IPS-18a (cell line): ENCODE data around the gene ATP6V0E1.
A peak's percentile ranks its signal among the peaks of the same experiment; 100 is the strongest.

Experiments
- H3K27ac ChIP-seq: one replicate; pipeline ENCODE4 v1.5.1; 2013; ENCODE audit warnings: low read length
- H3K27me3 ChIP-seq: one replicate; pipeline ENCODE4 v1.6.1; 2013; ENCODE audit warnings: mild to moderate bottlenecking, low read length; ENCODE audit not compliant: control insufficient read depth, insufficient read depth
- H3K36me3 ChIP-seq: one replicate; pipeline ENCODE4 v1.6.1; 2013; ENCODE audit warnings: low read depth, low read length; ENCODE audit not compliant: control insufficient read depth
- H3K4me1 ChIP-seq: one replicate; pipeline ENCODE4 v1.6.1; 2013; ENCODE audit warnings: low read depth, low read length; ENCODE audit not compliant: control insufficient read depth
- H3K4me3 ChIP-seq: one replicate; pipeline ENCODE4 v1.5.1; 2013; ENCODE audit warnings: low read length
- H3K9ac ChIP-seq: one replicate; pipeline ENCODE4 v1.6.1; 2013; ENCODE audit warnings: mild to moderate bottlenecking, low read length, moderate library complexity
- H3K9me3 ChIP-seq: one replicate; pipeline ENCODE4 v1.6.1; 2013; ENCODE audit warnings: low read depth, low read length; ENCODE audit not compliant: control insufficient read depth

The ATP6V0E1 gene

DNA sequence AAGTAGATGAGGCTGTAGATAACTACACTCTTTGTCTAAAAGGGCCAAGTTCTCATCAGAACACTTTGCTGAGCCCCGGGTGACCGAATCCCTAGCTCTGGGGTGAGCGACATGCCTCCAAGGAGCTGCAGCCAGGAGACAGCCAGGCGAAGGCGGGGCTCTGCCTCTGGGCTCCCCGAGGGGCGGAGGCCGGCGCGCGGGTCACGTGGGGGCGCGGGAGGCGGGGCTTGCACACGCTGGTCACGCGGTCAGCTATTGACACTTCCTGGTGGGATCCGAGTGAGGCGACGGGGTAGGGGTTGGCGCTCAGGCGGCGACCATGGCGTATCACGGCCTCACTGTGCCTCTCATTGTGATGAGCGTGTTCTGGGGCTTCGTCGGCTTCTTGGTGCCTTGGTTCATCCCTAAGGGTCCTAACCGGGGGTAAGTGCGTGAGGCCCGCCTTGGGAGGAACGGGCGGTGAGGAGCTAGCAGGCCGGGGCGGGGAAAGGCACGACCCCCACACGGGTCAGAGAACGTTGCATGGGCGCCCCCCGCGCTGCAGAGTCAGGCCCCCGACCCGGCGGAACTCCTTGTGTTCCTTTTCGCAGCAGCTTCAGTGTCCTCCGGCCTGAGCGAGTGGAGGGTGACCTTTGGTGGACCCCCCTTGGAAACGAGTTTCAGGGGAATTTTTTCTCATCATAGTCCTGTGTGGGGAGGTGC is at the start of gene ATP6V0E1:
ATP6V0E1 (plus strand) TSS at position 230 of the 702 bp plus-strand sequence; CDS start at position 320, 90 bp downstream.
- Histone ChIP-seq H3K4me1 (no peaks in the 10 kb centered on the region), H3K9ac (peak within 1 kb of the TSS; percentile 84), H3K36me3 (no peaks in the 10 kb centered on the region), H3K4me3 (peak within 1 kb of the TSS; percentile 91), H3K27me3 (no peaks in the 10 kb centered on the region), H3K27ac (peak within 1 kb of the TSS; percentile 19), H3K9me3 (no peaks in the 10 kb centered on the region)

DNA sequence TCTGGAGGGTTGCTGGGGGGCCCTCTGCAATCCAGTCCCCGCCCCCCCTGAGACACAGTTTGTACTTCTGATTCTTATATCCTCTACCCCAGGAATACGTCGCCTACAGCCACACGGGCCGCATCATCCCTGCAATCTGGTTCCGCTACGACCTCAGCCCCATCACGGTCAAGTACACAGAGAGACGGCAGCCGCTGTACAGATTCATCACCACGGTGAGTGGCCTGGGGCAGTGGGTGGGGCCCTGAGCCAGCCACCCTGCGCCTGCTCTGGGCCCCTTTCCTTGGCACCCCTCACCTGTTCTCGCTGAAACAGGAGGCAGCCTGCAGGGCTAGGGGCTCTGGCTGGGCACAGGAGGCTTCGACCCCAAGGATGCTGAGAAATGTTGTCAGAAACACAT is 48.5 kb upstream of the ATP6V0E1 start:
- Histone ChIP-seq H3K27ac (no peak overlapping the region), H3K9me3 (no peaks in the 10 kb centered on the region), H3K36me3 (peaks cover 33% of the 10 kb centered on the region), H3K4me3 (no peak overlapping the region), H3K27me3 (no peaks in the 10 kb centered on the region), H3K9ac (no peak overlapping the region), H3K4me1 (no peaks in the 10 kb centered on the region)

DNA sequence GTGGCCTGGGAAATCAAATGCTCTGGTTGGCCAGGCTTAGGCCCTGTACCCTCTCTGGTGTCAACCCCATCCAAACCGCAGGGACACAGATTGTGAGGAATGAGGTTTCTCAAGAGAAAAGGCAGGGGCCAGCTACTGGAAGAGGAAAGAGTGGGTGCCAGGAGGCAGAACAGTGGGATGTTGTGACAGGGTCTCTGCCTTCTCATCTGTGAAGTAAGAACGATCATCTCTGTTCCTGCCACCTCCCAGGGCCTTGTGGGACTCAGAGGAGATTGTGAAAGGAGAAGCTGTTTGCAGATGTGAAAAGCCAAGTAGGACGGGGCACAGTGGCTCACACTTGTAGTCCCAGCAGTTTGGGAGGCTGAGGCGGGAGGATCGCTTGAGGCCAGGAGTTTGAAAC is 47.2 kb upstream of the ATP6V0E1 start:
- H3K4me1 ChIP-seq, result no peaks in the 10 kb centered on the region
- no peaks in the 10 kb centered on the region for H3K9me3 ChIP-seq
- H3K4me3 ChIP-seq, result no peak overlapping the region
- peaks cover 33% of the 10 kb centered on the region for H3K36me3 ChIP-seq
- no peaks in the 10 kb centered on the region for H3K27me3 ChIP-seq
- no peak overlapping the region for H3K9ac ChIP-seq
- no peak overlapping the region for H3K27ac ChIP-seq

DNA sequence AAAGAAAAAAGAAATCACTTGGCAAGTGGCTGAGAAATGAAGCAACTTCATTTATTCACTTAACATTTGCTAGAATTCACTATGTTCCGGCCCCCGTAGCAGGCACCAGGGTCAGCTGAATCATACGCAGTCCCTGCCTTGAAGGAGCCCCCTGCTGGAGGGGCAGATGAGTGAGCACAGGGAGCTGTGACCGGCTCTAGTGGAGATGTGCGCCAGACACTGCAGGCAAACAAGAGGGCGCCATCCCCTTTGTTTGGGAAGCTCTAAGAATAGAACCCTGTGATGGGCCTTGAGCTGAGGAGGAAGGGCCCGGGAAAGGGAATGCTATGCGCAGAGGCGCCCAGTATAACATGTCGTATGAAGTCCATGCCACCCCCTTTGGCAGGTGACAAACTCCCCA is 44.5 kb upstream of the ATP6V0E1 start:
- H3K9me3 ChIP-seq, result no peaks in the 10 kb centered on the region
- peaks cover 8% of the 10 kb centered on the region for H3K4me1 ChIP-seq
- no peak overlapping the region for H3K27ac ChIP-seq
- H3K36me3 ChIP-seq, result peaks cover 25% of the 10 kb centered on the region
- H3K9ac ChIP-seq, result no peak overlapping the region
- H3K27me3 ChIP-seq, result no peaks in the 10 kb centered on the region
- no peak overlapping the region for H3K4me3 ChIP-seq

DNA sequence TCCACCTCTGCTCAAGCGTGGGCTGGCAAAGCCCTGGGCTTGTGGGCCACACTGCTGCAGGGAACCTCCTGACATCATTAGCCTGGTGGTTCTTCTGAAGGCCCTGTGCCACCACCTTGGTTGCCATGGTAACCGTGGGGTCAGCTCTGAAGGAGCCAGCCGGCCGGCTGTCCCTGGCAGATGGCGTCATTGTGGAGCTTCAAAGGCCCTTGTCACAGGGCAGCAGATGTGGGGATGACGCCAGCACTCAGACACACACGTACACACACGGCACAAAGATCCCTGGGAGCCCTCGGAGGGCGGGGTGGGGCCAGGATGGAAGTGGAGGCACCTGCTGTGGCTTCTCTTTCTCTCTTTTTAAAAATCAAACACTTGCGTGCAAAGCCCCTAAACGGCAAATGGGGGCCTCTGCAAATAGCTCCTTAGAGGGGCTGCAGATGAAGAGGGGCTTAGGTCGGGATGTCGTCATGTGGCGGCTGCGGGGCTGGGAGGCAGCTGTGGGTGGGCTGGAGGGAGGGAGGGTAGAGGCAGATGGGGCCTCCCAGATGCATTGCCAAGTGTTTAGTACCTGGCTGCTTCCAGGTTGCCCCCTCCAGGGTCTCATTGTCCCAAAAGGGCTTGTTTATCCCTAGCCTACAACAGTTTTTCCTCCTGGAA is 43.8 kb upstream of the ATP6V0E1 start:
- no peaks in the 10 kb centered on the region for H3K9me3 ChIP-seq
- H3K27me3 ChIP-seq, result no peaks in the 10 kb centered on the region
- H3K4me3 ChIP-seq, result no peak overlapping the region
- peaks cover 8% of the 10 kb centered on the region for H3K4me1 ChIP-seq
- no peak overlapping the region for H3K27ac ChIP-seq
- peaks cover 19% of the 10 kb centered on the region for H3K36me3 ChIP-seq
- no peak overlapping the region for H3K9ac ChIP-seq

DNA sequence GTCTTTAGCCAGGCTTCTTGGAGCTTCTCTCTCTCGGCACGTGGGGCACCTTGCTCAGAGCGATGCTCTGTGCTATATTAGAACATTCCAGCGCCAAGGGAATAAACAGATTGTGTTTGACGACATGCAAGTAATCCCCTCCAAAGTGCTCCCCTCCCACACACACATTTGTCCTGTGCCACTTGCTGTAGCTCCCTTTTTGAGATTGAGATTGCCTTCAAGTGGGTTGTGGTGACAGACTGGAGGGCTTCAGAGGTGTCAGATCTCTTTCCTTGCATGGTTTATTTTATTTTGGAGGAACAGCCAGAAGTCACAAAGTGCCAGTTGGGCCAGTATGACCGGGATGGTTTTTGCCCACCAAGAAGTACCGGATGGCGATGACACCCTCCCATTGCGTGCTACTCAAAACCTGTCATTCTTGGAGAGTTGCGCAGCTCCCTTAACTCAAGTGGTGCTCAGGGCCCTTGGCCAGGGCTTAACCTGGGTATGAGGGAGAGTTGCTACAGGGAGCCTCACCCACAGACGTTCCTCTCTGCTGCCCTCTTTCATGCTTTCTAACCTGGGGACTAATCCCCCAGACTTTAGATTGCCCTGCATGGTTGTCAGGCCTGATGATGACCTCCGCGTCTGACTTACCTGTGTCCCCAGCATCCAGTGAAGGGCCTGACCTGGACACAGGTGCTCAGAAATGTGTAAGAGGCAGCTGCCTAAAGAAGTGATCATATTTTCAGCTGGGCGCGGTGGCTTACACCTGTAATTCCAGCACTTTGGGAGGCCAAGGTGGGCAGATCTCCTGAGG is 43.1 kb upstream of the ATP6V0E1 start:
- Histone ChIP-seq H3K27ac (no peak overlapping the region), H3K36me3 (peaks cover 19% of the 10 kb centered on the region), H3K4me1 (peaks cover 8% of the 10 kb centered on the region), H3K9me3 (no peaks in the 10 kb centered on the region), H3K27me3 (no peaks in the 10 kb centered on the region), H3K9ac (no peak overlapping the region), H3K4me3 (no peak overlapping the region)

DNA sequence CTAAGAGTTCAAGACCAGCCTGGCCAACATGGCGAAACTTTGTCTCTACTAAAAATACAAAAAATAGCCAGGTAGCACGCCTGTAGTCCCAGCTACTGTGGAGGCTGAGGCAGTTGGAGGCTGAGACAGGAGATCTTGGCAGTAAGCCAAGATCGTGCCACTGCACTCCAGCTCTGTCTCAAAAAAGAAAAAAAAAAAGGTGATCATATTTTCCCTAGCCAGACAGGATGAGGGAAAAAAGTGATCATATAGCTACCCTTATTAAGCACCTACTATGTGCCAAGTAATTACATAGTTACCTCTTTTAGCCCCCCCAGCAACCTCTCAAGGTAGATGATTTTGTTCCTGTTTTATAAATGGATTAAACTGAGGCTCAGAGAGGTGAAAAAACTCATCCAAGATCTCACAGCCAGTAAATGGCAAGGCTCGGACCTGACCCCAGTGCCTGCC is 42.5 kb upstream of the ATP6V0E1 start:
- Histone ChIP-seq H3K27me3 (no peaks in the 10 kb centered on the region), H3K36me3 (peaks cover 12% of the 10 kb centered on the region), H3K27ac (no peak overlapping the region), H3K4me1 (peaks cover 8% of the 10 kb centered on the region), H3K9me3 (no peaks in the 10 kb centered on the region), H3K9ac (no peak overlapping the region), H3K4me3 (no peak overlapping the region)

DNA sequence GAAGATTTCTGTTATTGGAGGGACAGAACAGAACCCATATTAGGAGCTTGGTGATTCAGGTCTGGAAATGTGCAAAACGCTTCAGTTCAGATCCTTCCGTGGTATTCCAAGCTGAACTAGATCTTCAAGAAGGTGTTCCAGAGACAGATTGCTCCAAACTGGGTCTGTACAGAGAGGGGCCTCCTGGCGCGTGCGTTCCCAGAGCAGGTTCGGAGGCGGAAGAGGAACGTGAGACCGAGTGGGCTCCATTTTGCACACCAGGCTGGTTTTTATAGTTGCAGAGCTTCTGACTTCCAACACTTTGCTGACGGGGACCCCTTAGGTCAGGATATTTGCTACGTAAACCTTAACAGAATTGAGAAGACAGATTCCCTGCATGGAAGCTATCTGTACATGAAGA is 41.0 kb upstream of the ATP6V0E1 start:
- Histone ChIP-seq H3K4me3 (no peak overlapping the region), H3K27ac (no peak overlapping the region), H3K9me3 (no peaks in the 10 kb centered on the region), H3K4me1 (peaks cover 8% of the 10 kb centered on the region), H3K9ac (no peak overlapping the region), H3K27me3 (no peaks in the 10 kb centered on the region), H3K36me3 (peaks cover 18% of the 10 kb centered on the region)

DNA sequence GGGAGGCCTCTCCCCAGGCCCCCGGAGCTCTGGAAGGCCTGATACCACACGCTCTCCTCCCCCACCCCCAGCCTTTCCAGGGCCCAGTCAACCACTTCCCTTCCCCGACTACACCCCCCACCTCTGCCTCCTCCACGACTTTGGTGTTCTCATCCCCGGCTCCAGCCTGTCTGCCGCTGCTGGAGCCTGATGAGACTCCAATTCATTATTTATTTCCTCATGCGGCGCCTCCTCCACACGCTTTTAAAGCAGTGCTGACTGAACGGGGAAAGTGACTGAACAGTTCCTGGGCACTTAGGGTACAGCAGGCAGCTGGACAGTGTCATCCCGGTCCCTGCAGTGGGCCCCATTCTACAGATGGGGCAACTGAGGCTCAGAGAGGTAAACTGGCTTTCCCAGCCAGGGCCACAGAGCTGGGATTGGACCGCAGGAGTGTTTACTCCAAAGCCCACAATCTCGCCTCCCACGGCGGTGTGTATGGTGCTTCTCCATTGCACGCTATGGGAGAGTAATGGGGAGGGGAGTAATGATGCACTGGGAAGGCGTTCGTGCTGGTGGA is 40.2 kb upstream of the ATP6V0E1 start:
- no peak overlapping the region for H3K27ac ChIP-seq
- no peak overlapping the region for H3K9ac ChIP-seq
- peaks cover 8% of the 10 kb centered on the region for H3K4me1 ChIP-seq
- no peaks in the 10 kb centered on the region for H3K27me3 ChIP-seq
- peaks cover 14% of the 10 kb centered on the region for H3K36me3 ChIP-seq
- H3K9me3 ChIP-seq, result no peaks in the 10 kb centered on the region
- H3K4me3 ChIP-seq, result no peak overlapping the region

DNA sequence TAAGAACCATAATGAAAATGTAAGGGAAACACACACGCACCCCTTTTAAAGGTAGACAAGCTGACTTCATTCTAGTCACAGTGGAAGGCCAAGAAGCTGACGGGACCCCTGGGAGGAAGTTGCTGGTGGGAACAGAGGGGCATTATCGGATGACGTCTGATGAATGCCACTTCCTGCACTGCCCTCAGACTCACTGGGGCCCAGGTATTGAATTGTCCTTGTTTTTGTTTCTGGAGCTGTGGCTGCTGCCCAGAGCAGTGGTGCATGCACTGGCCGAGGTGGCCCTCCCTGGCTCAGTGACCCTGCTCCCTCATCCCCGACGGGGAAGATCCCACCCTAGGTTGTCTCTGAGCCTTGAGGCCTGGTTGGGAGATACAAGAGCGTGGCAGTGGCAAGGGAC is 39.7 kb upstream of the ATP6V0E1 start:
- Histone ChIP-seq H3K27ac (no peak overlapping the region), H3K4me3 (no peak overlapping the region), H3K9me3 (no peaks in the 10 kb centered on the region), H3K4me1 (peaks cover 8% of the 10 kb centered on the region), H3K36me3 (peaks cover 14% of the 10 kb centered on the region), H3K9ac (no peak overlapping the region), H3K27me3 (no peaks in the 10 kb centered on the region)

DNA sequence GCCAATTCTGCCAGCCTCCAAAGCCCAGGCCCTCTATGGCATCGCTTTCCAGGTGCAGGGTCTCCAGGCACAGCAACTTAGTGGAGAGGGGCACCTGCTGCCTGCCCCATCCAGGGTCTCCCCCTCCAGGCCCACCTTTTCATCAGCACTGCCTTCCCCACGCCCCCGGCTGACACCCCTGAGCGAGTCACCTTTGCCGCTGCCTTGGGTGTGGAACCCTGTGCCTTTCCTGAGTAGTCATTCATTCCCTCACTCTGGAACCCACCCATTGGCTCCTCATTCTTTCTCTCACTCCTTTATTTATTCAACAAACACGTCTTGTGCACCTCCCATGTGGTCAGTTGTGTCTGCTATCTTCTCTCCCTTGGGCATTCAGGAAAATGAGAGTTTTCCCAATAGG is 38.8 kb upstream of the ATP6V0E1 start:
- peaks cover 8% of the 10 kb centered on the region for H3K4me1 ChIP-seq
- no peak overlapping the region for H3K4me3 ChIP-seq
- H3K27ac ChIP-seq, result no peak overlapping the region
- no peak overlapping the region for H3K9ac ChIP-seq
- no peaks in the 10 kb centered on the region for H3K27me3 ChIP-seq
- no peaks in the 10 kb centered on the region for H3K9me3 ChIP-seq
- H3K36me3 ChIP-seq, result peaks cover 14% of the 10 kb centered on the region
